ENCODE data around the gene MYH6. TPM values are rescaled to one million over a fixed set of nuclear protein-coding genes. Genes with fewer than 3 reads are reported as not detected.

Gene MYH6
- total RNA-seq, 1 donor from 2014 or later, result 0.62 TPM

GRCh38 chr14:23381871-23382270 is 26.2 kb downstream of the MYH6 start:
- no peaks in the 10 kb centered on the region for H3K9me3 ChIP-seq
- peaks cover 4% of the 10 kb centered on the region for H3K27me3 ChIP-seq (ENCODE audit: low read depth)
- no peak for DNase-seq
- H3K27ac ChIP-seq, result no peak overlapping the region
- H3K4me1 ChIP-seq, result no peaks in the 10 kb centered on the region
- intact Hi-C loops (cut with DNase I), result no loop called here
- no peak for ATAC-seq
- TF ChIP-seq CTCF (IDR thresholded peaks at IDR 0.05), result no peak
- H3K36me3 ChIP-seq, result no peaks in the 10 kb centered on the region
- no peak overlapping the region for H3K4me3 ChIP-seq

GRCh38 chr14:23380976-23381375 is 27.1 kb downstream of the MYH6 start:
- Histone ChIP-seq H3K9me3 (no peaks in the 10 kb centered on the region), H3K36me3 (no peaks in the 10 kb centered on the region), H3K27me3 (ENCODE audit: low read depth) (peaks cover 4% of the 10 kb centered on the region), H3K4me1 (no peaks in the 10 kb centered on the region), H3K4me3 (no peak overlapping the region), H3K27ac (no peak overlapping the region)
- ATAC-seq, result no peak
- intact Hi-C loops (cut with DNase I), result no loop called here
- DNase-seq, result no peak
- TF ChIP-seq CTCF (IDR thresholded peaks at IDR 0.05), result no peak

GRCh38 chr14:23380197-23380914 is 27.7 kb downstream of the MYH6 start:
- intact Hi-C loops (cut with DNase I), result no loop called here
- TF ChIP-seq CTCF (IDR thresholded peaks at IDR 0.05), result no peak
- no peaks in the 10 kb centered on the region for H3K4me1 ChIP-seq

GRCh38 chr14:23379366-23380196 is 28.5 kb downstream of the MYH6 start:
- DNase-seq (peak; percentile 82), ATAC-seq (peak; percentile 91 to 94)
- Histone ChIP-seq H3K27ac (no peak overlapping the region), H3K9me3 (no peaks in the 10 kb centered on the region), H3K36me3 (no peaks in the 10 kb centered on the region), H3K4me1 (no peaks in the 10 kb centered on the region), H3K4me3 (no peak overlapping the region), H3K27me3 (ENCODE audit: low read depth) (peaks cover 4% of the 10 kb centered on the region)
- TF ChIP-seq CTCF (IDR thresholded peaks at IDR 0.05), result peak; percentile 94
- intact Hi-C loops (cut with DNase I), result no loop called here

More at GRCh38 chr14:23380197-23380914, 27.7 kb downstream of the MYH6 start:
- Histone ChIP-seq H3K27ac (no peak overlapping the region), H3K36me3 (no peaks in the 10 kb centered on the region), H3K9me3 (no peaks in the 10 kb centered on the region), H3K4me3 (no peak overlapping the region), H3K27me3 (ENCODE audit: low read depth) (peaks cover 4% of the 10 kb centered on the region)
- DNase-seq, result no peak
- ATAC-seq, result peak in 1 of 2 donors; percentile 4

GRCh38 chr14:23378612-23379220 is 29.4 kb downstream of the MYH6 start:
- no peak for TF ChIP-seq CTCF (IDR thresholded peaks at IDR 0.05)
- intact Hi-C loops (cut with DNase I), result no loop called here
- Histone ChIP-seq H3K9me3 (no peaks in the 10 kb centered on the region), H3K27ac (no peak overlapping the region), H3K4me3 (no peak overlapping the region), H3K36me3 (no peaks in the 10 kb centered on the region), H3K27me3 (ENCODE audit: low read depth) (peaks cover 4% of the 10 kb centered on the region), H3K4me1 (no peaks in the 10 kb centered on the region)
- DNase-seq (no peak), ATAC-seq (no peak)

Data from lower lobe of right lung (tissue), 2 donors.